ENCODE results near the gene AFF3.

DNA sequence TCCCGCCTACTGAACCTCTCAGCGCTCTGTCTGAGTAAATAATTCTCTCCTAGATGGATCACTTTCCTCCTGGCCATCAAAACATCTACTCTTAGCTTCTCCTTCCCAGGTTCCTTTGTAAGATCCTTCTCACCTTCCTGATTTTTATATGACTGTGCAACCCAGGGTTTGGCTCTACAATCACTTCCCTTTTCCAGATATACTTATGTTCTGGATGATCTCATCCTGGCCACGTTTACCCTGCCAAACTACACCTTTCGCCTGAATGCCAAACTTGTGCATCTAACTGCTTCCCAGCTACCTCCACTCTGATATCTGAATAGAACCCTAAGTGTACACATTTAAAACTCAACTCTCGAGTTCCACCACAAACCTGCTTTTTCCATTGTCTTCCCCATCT, 362.1 kb downstream of the AFF3 start:
- TF ChIP-seq CTCF (IDR thresholded peaks at IDR 0.05) = no peak
- TF ChIP-seq POLR2A (IDR thresholded peaks at IDR 0.05) = no peak

Measured in right lobe of liver (tissue), 4 donors.